Epithelial cell of esophagus (primary cell): ENCODE results near the gene TGM6.

Experiments used
- DNase-seq: peaks from one replicate; pipeline ENCODE4 v3.0.0; 2010; ENCODE audit warnings: low read depth
- H3K4me3 ChIP-seq: 2 replicates; pipeline ENCODE4 v1.5.1; 2011; ENCODE audit warnings: mild to moderate bottlenecking, low read length, control low read depth
- CTCF ChIP-seq: IDR thresholded peaks from 2 replicates; pipeline ENCODE4 v1.5.1; 2011; ENCODE audit warnings: low read depth, mild to moderate bottlenecking, low read length, control low read depth, inconsistent platforms; ENCODE audit not compliant: insufficient read depth; ENCODE audit errors: missing control alignments

Gene TGM6

GRCh38 chr20:2416541-2417212 is 36.0 kb downstream of the TGM6 start:
- no peak for TF ChIP-seq CTCF
- H3K4me3 ChIP-seq, result no peak overlapping the region
- no peak for DNase-seq

- DNase-seq, result no peak
- TF ChIP-seq CTCF, result no peak
- H3K4me3 ChIP-seq, result no peak overlapping the region
Observed at GRCh38 chr20:2417213-2417541, 36.5 kb downstream of the TGM6 start.

GRCh38 chr20:2418388-2418787 is 37.7 kb downstream of the TGM6 start:
- no peak for DNase-seq
- no peak overlapping the region for H3K4me3 ChIP-seq
- no peak for TF ChIP-seq CTCF

GRCh38 chr20:2420510-2420909 is 39.8 kb downstream of the TGM6 start:
- no peak for DNase-seq
- H3K4me3 ChIP-seq, result no peak overlapping the region
- TF ChIP-seq CTCF, result no peak

- peak; percentile 13 for DNase-seq
- no peak overlapping the region for H3K4me3 ChIP-seq
- peak; percentile 26 for TF ChIP-seq CTCF
Observed at GRCh38 chr20:2421247-2421646, 40.5 kb downstream of the TGM6 start.

- no peak for TF ChIP-seq CTCF
- no peak for DNase-seq
- no peak overlapping the region for H3K4me3 ChIP-seq
Observed at GRCh38 chr20:2429051-2429450, 48.4 kb downstream of the TGM6 start.

GRCh38 chr20:2430538-2430937 is 49.8 kb downstream of the TGM6 start:
- no peak for DNase-seq
- no peak overlapping the region for H3K4me3 ChIP-seq
- no peak for TF ChIP-seq CTCF
